G401 (cell line): ENCODE measurements around the gene ZMIZ1. TPM values are rescaled to one million over a fixed set of nuclear protein-coding genes. Genes with fewer than 3 reads are reported as not detected.

Source experiments
- DNase-seq: peaks from one replicate; pipeline ENCODE4 v3.0.0-alpha.2; 2015; ENCODE audit warnings: low spot score
- in situ Hi-C: cut with HindIII; loops from 2 replicates; pipeline ENCODE4 v1.10.0; 2016; ENCODE audit warnings: low sequenced_read_pairs, mixed read lengths
- total RNA-seq: library from RNA; depleted of rRNA; stranded (reverse); fragments of >200 nt; shearing (Covaris generic); gene quantifications from 2 replicates; pipeline ENCODE4 v1.2.3, GENCODE V29; 2014

Gene ZMIZ1
- total RNA-seq, 1 experiment from 2014 or later, result 2.3 TPM

GRCh38 chr10:79090134-79090803, 21.5 kb downstream of the ZMIZ1 start:
- in situ Hi-C loops, result no loop called here
- DNase-seq, result no peak

GRCh38 chr10:79092292-79092896, 23.6 kb downstream of the ZMIZ1 start:
- no peak for DNase-seq
- in situ Hi-C loops, result no loop called here

GRCh38 chr10:79093658-79094411, 25.1 kb downstream of the ZMIZ1 start:
- in situ Hi-C loops, result no loop called here
- DNase-seq, result peak; percentile 67

- in situ Hi-C loops, result no loop called here
- no peak for DNase-seq
These were observed 25.8 kb downstream of the ZMIZ1 start for GRCh38 chr10:79094412-79095175.

- DNase-seq, result no peak
- in situ Hi-C loops, result no loop called here
These were observed 26.6 kb downstream of the ZMIZ1 start for GRCh38 chr10:79095316-79095715.

DNA sequence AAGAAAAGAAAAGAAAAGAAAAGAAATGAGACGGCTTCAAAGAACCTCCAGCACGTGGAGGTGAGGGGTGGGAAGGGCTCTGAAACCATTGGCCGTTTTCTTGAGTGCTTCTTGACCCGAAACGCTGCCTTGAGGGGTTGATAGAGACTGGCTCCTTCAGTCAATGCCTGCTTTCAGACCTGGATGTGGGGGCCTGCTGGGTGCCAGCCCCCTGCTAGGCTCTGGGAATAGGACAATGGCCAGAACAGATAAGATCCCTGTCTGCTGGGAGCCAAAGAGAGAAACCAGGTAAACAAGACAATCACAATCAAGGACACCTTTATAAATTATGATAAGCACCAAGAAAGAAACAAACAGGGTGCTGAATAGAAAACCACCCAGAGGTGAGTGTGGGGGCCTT, 27.7 kb downstream of the ZMIZ1 start:
- DNase-seq, result no peak

GRCh38 chr10:79097021-79097872, 28.5 kb downstream of the ZMIZ1 start:
- DNase-seq, result no peak
- in situ Hi-C loops, result no loop called here

More for the DNA sequence above, 27.7 kb downstream of the ZMIZ1 start:
- in situ Hi-C loops, result no loop called here

DNA sequence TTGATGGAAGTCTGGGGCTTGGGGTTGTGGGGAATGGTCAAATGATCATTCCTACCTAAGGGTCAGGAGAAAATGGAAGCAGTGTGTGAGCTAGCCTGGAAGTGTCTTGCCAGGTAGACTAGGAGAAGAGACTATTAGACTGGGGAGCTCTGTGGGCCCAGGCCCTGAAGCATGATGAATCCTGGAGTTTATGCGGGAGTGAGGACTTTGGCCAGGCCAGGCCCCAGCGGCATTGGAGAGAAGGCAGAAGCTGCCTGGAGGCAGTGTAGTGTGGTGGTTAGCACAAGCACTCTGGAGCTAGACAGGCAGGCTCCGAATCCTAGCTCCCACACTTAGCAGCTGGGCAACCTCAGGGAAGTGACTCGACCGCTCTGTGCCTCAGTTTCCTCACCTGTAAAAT, 29.3 kb downstream of the ZMIZ1 start:
- no peak for DNase-seq
- in situ Hi-C loops, result no loop called here

DNA sequence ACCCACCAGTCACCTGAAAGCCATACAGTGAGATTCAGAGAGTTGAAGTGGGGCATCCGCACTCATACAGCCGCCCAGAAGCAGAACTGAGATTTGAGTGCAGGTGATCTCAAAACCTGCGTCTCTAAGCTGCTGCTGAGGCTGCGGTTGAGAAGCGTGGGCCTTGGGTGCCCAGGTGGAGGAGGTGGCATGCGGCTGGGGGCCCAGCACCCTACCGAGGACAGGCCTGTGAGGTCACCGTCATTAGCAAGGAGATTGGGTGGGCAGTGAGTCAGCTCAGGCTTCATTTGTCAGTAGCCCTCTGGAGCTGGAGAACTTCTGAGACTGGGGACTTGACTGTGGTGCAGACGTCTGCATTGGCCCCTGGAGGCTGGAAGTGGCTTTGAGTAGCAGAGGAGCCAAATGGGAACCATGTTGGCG, 29.8 kb downstream of the ZMIZ1 start:
- no peak for DNase-seq
- in situ Hi-C loops, result no loop called here

- DNase-seq, result no peak
- in situ Hi-C loops, result no loop called here
These were observed 31.2 kb downstream of the ZMIZ1 start for GRCh38 chr10:79099898-79100448.

GRCh38 chr10:79100771-79101170, 32.0 kb downstream of the ZMIZ1 start:
- no peak for DNase-seq
- in situ Hi-C loops, result no loop called here

- DNase-seq, result peak; percentile 79
These were observed 33.1 kb downstream of the ZMIZ1 start for GRCh38 chr10:79101560-79102497.

DNA sequence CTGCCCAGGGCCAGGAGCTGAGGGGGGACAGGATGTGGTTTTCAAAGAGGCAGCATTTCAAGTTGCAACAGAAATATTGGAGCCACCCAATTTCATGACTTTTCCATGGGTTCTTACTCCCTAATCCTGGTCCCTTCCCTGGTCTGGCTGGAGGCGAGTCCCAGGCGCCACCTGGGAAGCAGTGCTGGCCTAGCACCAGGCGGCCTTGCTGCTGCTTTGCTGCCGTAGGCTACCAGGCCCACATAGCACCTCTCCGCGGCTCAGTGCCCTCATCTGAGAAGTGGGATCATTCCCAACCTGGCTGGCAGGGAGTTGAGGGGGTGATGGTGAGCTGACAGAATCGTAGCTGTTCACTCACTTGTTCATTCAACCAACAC, 33.7 kb downstream of the ZMIZ1 start:
- DNase-seq, result peak; percentile 62
- in situ Hi-C loops, result no loop called here

More at GRCh38 chr10:79101560-79102497, 33.1 kb downstream of the ZMIZ1 start:
- in situ Hi-C loops, result no loop called here

DNA sequence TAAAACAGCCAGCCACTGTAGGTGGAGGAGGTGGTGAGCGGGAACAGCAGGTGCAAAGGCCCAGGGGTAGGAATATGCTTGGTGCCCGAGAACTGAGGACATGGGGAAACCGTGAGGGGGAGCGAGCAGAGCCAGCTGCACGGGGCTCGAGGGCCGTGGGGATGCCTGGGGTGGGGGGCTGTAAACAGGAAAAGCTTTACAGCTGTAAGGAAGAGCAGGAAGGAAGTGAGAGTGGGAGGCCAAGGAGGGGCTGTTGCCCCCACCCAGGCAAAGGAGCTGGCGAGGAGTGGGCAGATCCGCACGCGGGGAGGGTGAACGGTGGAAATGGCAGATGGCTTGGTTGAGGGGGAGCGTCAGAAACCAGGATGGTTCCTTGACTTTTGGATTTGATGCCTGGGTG, 34.4 kb downstream of the ZMIZ1 start:
- DNase-seq, result no peak
- in situ Hi-C loops, result no loop called here

DNA sequence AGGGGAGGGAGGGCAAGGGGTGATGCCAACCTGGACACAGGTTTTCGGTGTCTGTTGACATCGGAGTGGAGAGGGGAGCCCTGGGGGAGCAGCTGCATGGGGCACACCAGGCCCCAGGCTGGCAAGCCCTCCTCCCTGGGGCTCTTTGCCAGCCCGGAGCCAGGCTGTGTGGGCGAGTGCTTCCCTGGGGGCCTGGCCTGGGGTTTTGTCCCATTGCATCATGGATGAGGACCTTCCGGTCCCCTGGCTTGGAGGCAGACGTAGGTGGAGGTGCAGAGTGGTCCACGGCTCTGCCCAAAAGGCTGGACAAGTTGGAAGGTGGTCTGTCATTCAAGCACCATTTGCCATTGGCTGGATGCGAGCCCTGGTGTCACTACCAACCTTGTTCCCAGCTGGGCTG, 34.8 kb downstream of the ZMIZ1 start:
- in situ Hi-C loops, result no loop called here
- no peak for DNase-seq

- in situ Hi-C loops, result no loop called here
- DNase-seq, result no peak
These were observed 36.5 kb downstream of the ZMIZ1 start for GRCh38 chr10:79105150-79105739.

GRCh38 chr10:79105818-79106217, 37.1 kb downstream of the ZMIZ1 start:
- in situ Hi-C loops, result no loop called here
- DNase-seq, result no peak
